ENCODE measurements around the gene NCKAP5. TPM values are rescaled to one million over a fixed set of nuclear protein-coding genes. Genes with fewer than 3 reads are reported as not detected.

NCKAP5 gene
- total and polyA plus RNA-seq, 2 of the 8 experiments (the other 6 are each of a cell fraction or from before 2014, with no cell fraction given) = 0.27 to 0.86 TPM

- Histone ChIP-seq H3K4me1 (replicated peaks in 1 of 4; ENCODE audit: control insufficient read depth in 3 of 4, insufficient read depth in 4 of 4, low read length in 3 of 4) (peaks cover 4 to 18% (median 11%) of the 10 kb centered on the region in 4 experiments; a peak in 5 of 7 replicates), H3K4ac (replicated peaks; ENCODE audit: insufficient read length, low read depth, low read length) (no peak overlapping the region), H3K56ac (replicated peaks; ENCODE audit: insufficient read length, low read depth, low read length) (no peak overlapping the region), H4K20me1 (replicated peaks in 1 of 2; ENCODE audit: control insufficient read depth in 1 of 2, insufficient read depth in 2 of 2, low read length in 2 of 2) (no peaks in the 10 kb centered on the region), H3K9ac (replicated peaks in 1 of 4; ENCODE audit: extremely low read depth in 1 of 4, low read depth in 3 of 4, low read length in 3 of 4) (no peak overlapping the region), H2BK20ac (ENCODE audit: low read length) (no peak overlapping the region), H3K14ac (ENCODE audit: insufficient read length) (no peak overlapping the region), H2BK120ac (replicated peaks; ENCODE audit: low read depth, low read length) (no peak overlapping the region), H3K23ac (ENCODE audit: insufficient read length) (no peak overlapping the region), H3K79me2 (ENCODE audit: control insufficient read depth in 1 of 2, insufficient read depth in 2 of 2, low read length in 2 of 2) (no peaks in the 10 kb centered on the region), H2BK12ac (ENCODE audit: low read depth, low read length) (no peak overlapping the region), H2AFZ (ENCODE audit: low read length) (no peak overlapping the region), H3K18ac (ENCODE audit: extremely low read depth, low read length) (no peak overlapping the region), H2AK5ac (ENCODE audit: low read depth, low read length) (no peak overlapping the region), H3K4me2 (ENCODE audit: insufficient read depth in 1 of 2, low read depth in 2 of 2, low read length in 2 of 2) (no peak overlapping the region), H4K5ac (ENCODE audit: insufficient read length, low read depth, low read length) (no peak overlapping the region), H3K9me3 (ENCODE audit: insufficient read depth in 2 of 2, low read depth in 1 of 2, low read length in 1 of 2) (no peaks in the 10 kb centered on the region), H3K4me3 (ENCODE audit: extremely low read depth in 1 of 4, insufficient read depth in 2 of 4, low read depth in 3 of 4, low read length in 4 of 4) (no peak overlapping the region), H4K8ac (ENCODE audit: extremely low read depth, insufficient read depth, low read length) (no peak overlapping the region), H3K23me2 (ENCODE audit: low read depth, low read length) (no peaks in the 10 kb centered on the region), H3K27me3 (replicated peaks in 1 of 4; ENCODE audit: control insufficient read depth in 3 of 4, extremely low read depth in 1 of 4, insufficient read depth in 3 of 4, low read length in 3 of 4) (no peaks in the 10 kb centered on the region), H3K36me3 (ENCODE audit: control insufficient read depth in 2 of 4, insufficient read depth in 4 of 4, low read length in 3 of 4) (no peaks in the 10 kb centered on the region), H3K79me1 (ENCODE audit: low read depth, low read length) (no peaks in the 10 kb centered on the region), H2BK15ac (ENCODE audit: low read length) (no peak overlapping the region), H2BK5ac (ENCODE audit: low read depth, low read length) (no peak overlapping the region), H4K91ac (replicated peaks; ENCODE audit: insufficient read length, low read length) (no peak overlapping the region), H3K27ac (ENCODE audit: low read depth, low read length) (no peak overlapping the region)
- ChIA-PET CTCF (ENCODE audit: partially characterized antibody) (interaction anchor here (1.2 to 3.4 kb wide), 2 partner anchors 9 kb away, joined by 3 to 17 read pairs; no protein-coding TSS in a partner anchor), POLR2A (ENCODE audit: partially characterized antibody) (no interaction called here)
- 91% methylated on average over 6 of the region's 6 CpGs; no CpG with 5 or more reads in 1 of the 2 experiments for WGBS, 2 experiments (ENCODE audit: extremely low coverage in 1 of 2, insufficient coverage in 1 of 2, insufficient read length in 1 of 2, insufficient replicate concordance in 2 of 2, low coverage in 1 of 2, low lambda C conversion rate in 2 of 2, missing lambda C conversion rate in 1 of 2)
- TF ChIP-seq RFX5 (IDR thresholded peaks at IDR 0.05; ENCODE audit: borderline replicate concordance, low read depth, low read length) (no peak), GTF2F1 (IDR thresholded peaks at IDR 0.05; ENCODE audit: borderline replicate concordance, low read depth, low read length) (no peak), EP300 (IDR thresholded peaks at IDR 0.05; ENCODE audit: borderline replicate concordance in 1 of 2, low read depth in 2 of 2, low read length in 2 of 2) (no peak), TEAD4 (IDR thresholded peaks at IDR 0.05; ENCODE audit: low read depth, low read length) (no peak), SP2 (IDR thresholded peaks at IDR 0.05; ENCODE audit: low read length) (no peak), SAP30 (IDR thresholded peaks at IDR 0.05; ENCODE audit: insufficient read depth, insufficient replicate concordance, low read length) (no peak), CBX5 (IDR thresholded peaks at IDR 0.05; ENCODE audit: low read depth, low read length) (no peak)
- TF ChIP-seq, protein P1, sequence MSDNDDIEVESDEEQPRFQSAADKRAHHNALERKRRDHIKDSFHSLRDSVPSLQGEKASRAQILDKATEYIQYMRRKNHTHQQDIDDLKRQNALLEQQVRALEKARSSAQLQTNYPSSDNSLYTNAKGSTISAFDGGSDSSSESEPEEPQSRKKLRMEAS (IDR thresholded peaks at IDR 0.05) = no peak
- no peak for FAIRE-seq
- no peak for DNase-seq (ENCODE audit: low read depth in 1 of 2, low spot score in 2 of 2)
Observed at GRCh38 chr2:133420788-133421187, 147.5 kb downstream of the NCKAP5 start.
